T-helper 2 cell (primary cell): ENCODE measurements around the gene ADAR.
A peak's percentile ranks its signal among the peaks of the same experiment; 100 is the strongest.
"Not testable (repeated sequence)": the region's sequence is repeated elsewhere in the genome, so short reads cannot be mapped to it uniquely, and the experiment has no call there.

Source experiments
- DNase-seq, 5 experiments: peaks; one replicate each; pipeline versions ENCODE4 v3.0.0 to v3.0.0-alpha.2; 2012 to 2022
- total RNA-seq, 2 donors: gene quantifications; one replicate each; lab custom pipeline; 2026; lab: John Stamatoyannopoulos, UW

The ADAR gene
- total RNA-seq, result 425 to 473 reads per million in 2 donors

- DNase-seq, result peak; percentile 73 to 99 (median 87)
Observed at GRCh38 chr1:154607609-154608396, at the start of gene ADAR. Gene ADAR, minus strand, starts transcription at chr1:154608186. Its CDS starts 180 bp downstream, at chr1:154608006.

GRCh38 chr1:154657556-154657955 lies 49.6 kb upstream of the ADAR start:
- DNase-seq, result peak in 1 of 5 experiments; percentile 15

GRCh38 chr1:154652893-154653292 lies 44.9 kb upstream of the ADAR start:
- DNase-seq, result no peak

GRCh38 chr1:154644724-154645123 lies 36.7 kb upstream of the ADAR start:
- not testable (repeated sequence) for DNase-seq

- DNase-seq, result no peak
Observed at GRCh38 chr1:154641534-154641933, 33.5 kb upstream of the ADAR start.

- DNase-seq, result no peak
Observed at GRCh38 chr1:154639876-154640275, 31.9 kb upstream of the ADAR start.

GRCh38 chr1:154635171-154635570 lies 27.2 kb upstream of the ADAR start:
- no peak for DNase-seq

- no peak for DNase-seq
Observed at GRCh38 chr1:154629675-154630073, 21.7 kb upstream of the ADAR start.

- DNase-seq, result no peak
Observed at GRCh38 chr1:154629061-154629674, 21.2 kb upstream of the ADAR start.

- DNase-seq, result peak in 1 of 5 experiments; percentile 25
Observed at GRCh38 chr1:154628121-154628405, 20.1 kb upstream of the ADAR start.

GRCh38 chr1:154627257-154628120 lies 19.5 kb upstream of the ADAR start:
- peak; percentile 65 to 93 (median 85) for DNase-seq

GRCh38 chr1:154626456-154627256 lies 18.7 kb upstream of the ADAR start:
- DNase-seq, result peak in 1 of 5 experiments; percentile 45

- no peak for DNase-seq
Observed at GRCh38 chr1:154624746-154625643, 17.0 kb upstream of the ADAR start.

GRCh38 chr1:154623358-154623757 lies 15.4 kb upstream of the ADAR start:
- DNase-seq, result no peak

- DNase-seq, result no peak
Observed at GRCh38 chr1:154622503-154623039, 14.6 kb upstream of the ADAR start.

GRCh38 chr1:154621875-154622274 lies 13.9 kb upstream of the ADAR start:
- no peak for DNase-seq

- DNase-seq, result no peak
Observed at GRCh38 chr1:154620751-154621150, 12.8 kb upstream of the ADAR start.

GRCh38 chr1:154619181-154619948 lies 11.4 kb upstream of the ADAR start:
- DNase-seq, result no peak

- no peak for DNase-seq
Observed at GRCh38 chr1:154616659-154617345, 8.8 kb upstream of the ADAR start.

- DNase-seq, result no peak
Observed at GRCh38 chr1:154615411-154615810, 7.4 kb upstream of the ADAR start.
